Type B pancreatic cell (in vitro differentiated cells): ENCODE measurements around the gene ILK. TPM values are rescaled to one million over a fixed set of nuclear protein-coding genes. Genes with fewer than 3 reads are reported as not detected.
A peak's percentile ranks its signal among the peaks of the same experiment; 100 is the strongest.

Experiments
- DNase-seq: peaks from one replicate; pipeline ENCODE4 v3.0.0; 2021; ENCODE audit warnings: mixed read lengths; ENCODE audit not compliant: unreplicated experiment; ENCODE audit errors: extremely low spot score
- H3K27ac Mint-ChIP-seq: 2 replicates; pipeline ENCODE4 v1.8.0; 2021; ENCODE audit warnings: mild to moderate bottlenecking, mixed read lengths
- H3K27me3 Mint-ChIP-seq: 2 replicates; pipeline ENCODE4 v1.8.0; 2021; ENCODE audit warnings: mixed read lengths
- H3K36me3 Mint-ChIP-seq: 2 replicates; pipeline ENCODE4 v1.8.0; 2021; ENCODE audit warnings: mixed read lengths
- H3K4me1 Mint-ChIP-seq: one replicate; pipeline ENCODE4 v1.8.0; 2021; ENCODE audit warnings: mixed read lengths; ENCODE audit not compliant: unreplicated experiment
- H3K4me3 Mint-ChIP-seq: 2 replicates; pipeline ENCODE4 v1.8.0; 2021; ENCODE audit warnings: mild to moderate bottlenecking, mixed read lengths
- H3K9me3 Mint-ChIP-seq: 2 replicates; pipeline ENCODE4 v1.8.0; 2021; ENCODE audit warnings: mixed read lengths
- total RNA-seq: library from RNA; stranded (reverse); gene quantifications from 2 replicates; pipeline ENCODE4 v1.2.1, GENCODE V29; 2021; ENCODE audit warnings: low replicate concordance
- TF ChIP-seq, protein P1 (sequence below): fragments of 200-600 bp; sonication (generic); conservative IDR thresholded peaks from 2 replicates; pipeline ENCODE4 v1.5.0; 2021; ENCODE audit warnings: antibody characterized with exemption, mild to moderate bottlenecking

Gene ILK
- total RNA-seq, 1 donor from 2014 or later, result 135 TPM

DNA sequence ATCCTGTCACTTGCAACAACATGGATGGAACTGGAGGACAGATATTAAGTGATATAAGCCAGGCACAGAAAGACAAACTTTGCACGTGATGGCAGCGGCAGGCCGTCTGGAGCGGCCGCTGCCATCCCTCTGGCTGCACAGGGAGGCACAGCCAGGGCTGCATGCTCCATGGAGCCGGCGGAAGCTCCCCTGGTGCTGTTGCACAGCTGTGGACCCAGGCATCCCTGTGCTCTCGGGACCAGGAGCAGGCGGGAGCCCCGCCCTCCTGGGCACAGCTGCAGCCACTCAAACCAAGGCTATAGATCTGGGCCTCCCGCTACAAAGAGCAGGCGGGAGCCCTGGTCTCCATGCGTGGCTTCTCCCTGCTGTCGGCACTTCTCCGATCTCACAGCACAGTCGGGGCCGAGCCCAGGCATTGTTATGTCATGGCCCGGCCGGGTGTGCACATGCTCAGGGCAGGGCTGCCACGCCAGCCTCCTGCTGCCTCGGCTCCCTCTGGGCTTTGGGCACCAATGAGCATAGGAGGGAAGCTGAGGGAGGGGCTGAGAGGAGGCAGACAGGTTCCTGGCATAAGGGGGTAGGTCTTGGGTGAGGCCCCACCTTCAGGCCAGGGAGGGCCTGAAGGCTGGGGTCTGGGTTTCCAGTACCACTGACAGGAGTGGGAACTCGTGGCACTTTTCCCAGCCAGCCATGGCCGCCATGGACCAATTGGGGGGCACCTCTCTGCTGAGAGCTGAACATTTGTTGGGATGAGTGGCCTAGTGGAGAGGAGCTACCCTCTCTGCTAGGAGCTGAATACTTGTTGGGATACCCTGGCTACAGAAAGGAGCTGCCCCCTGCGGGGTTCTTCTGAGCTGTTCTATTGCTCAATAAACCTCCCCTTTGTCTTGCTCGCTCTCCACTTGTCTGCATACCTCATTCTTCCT is 16.9 kb upstream of the ILK start:
- no peak for DNase-seq
- H3K27ac Mint-ChIP-seq, result no peak overlapping the region
- TF ChIP-seq, protein P1, sequence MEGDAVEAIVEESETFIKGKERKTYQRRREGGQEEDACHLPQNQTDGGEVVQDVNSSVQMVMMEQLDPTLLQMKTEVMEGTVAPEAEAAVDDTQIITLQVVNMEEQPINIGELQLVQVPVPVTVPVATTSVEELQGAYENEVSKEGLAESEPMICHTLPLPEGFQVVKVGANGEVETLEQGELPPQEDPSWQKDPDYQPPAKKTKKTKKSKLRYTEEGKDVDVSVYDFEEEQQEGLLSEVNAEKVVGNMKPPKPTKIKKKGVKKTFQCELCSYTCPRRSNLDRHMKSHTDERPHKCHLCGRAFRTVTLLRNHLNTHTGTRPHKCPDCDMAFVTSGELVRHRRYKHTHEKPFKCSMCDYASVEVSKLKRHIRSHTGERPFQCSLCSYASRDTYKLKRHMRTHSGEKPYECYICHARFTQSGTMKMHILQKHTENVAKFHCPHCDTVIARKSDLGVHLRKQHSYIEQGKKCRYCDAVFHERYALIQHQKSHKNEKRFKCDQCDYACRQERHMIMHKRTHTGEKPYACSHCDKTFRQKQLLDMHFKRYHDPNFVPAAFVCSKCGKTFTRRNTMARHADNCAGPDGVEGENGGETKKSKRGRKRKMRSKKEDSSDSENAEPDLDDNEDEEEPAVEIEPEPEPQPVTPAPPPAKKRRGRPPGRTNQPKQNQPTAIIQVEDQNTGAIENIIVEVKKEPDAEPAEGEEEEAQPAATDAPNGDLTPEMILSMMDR, result no peak
- peaks cover 19% of the 10 kb centered on the region for H3K36me3 Mint-ChIP-seq
- peaks cover 9% of the 10 kb centered on the region for H3K9me3 Mint-ChIP-seq
- H3K4me1 Mint-ChIP-seq, result no peaks in the 10 kb centered on the region
- no peaks in the 10 kb centered on the region for H3K27me3 Mint-ChIP-seq
- no peak overlapping the region for H3K4me3 Mint-ChIP-seq

DNA sequence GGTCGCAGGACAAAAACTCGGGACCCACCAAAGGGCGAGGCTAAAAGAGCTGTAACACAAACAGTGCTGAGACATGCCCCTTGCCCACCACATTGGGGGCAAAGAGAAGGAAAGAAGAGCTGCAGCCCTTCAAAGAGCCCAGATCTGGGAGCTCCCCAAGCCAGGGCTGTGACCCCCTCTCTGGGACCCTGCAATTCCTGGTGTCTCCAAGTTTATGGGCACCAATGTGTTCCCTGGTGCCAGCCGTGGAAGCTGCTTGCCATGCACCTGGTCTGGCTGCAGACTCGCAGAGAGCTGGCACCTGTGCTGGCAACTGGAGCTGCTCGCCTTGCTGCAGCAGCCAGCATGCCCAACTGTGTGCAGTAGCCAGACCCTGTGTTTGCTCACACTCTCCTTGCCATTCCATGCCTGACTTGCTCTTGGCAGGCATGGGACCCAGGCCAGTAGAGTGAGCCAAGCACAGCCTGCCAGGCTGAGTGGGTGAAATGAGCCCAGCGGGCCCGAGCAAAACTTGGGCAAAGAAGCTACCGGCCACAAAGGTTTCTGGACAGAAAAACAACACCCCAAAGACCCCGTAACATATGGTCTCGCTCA is 16.1 kb upstream of the ILK start:
- Mint-ChIP-seq H3K27ac (no peak overlapping the region), H3K9me3 (peaks cover 9% of the 10 kb centered on the region), H3K27me3 (no peaks in the 10 kb centered on the region), H3K4me3 (no peak overlapping the region), H3K36me3 (peaks cover 13% of the 10 kb centered on the region), H3K4me1 (no peaks in the 10 kb centered on the region)
- TF ChIP-seq, protein P1, result no peak
- DNase-seq, result no peak

DNA sequence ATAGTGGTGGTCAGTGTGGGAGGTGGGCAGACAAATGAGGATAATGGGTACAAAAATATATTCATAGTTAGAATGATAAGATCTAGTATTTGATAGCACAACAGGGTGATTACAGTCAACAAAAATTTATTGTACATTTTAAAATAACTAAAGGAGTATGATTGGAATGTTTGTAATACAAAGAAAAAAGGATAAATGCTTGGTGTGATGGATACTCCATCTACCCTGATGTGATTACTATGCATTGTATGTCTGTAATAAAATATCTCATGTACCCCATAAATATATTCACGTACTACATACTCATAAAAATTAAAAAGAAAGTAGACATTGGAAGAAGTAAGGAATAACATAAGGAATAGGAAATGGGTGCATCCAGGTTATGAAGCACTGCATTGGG is 15.6 kb upstream of the ILK start:
- TF ChIP-seq, protein P1, result no peak
- Mint-ChIP-seq H3K4me3 (no peak overlapping the region), H3K27me3 (no peaks in the 10 kb centered on the region), H3K27ac (no peak overlapping the region), H3K36me3 (peaks cover 11% of the 10 kb centered on the region), H3K9me3 (peaks cover 7% of the 10 kb centered on the region), H3K4me1 (no peaks in the 10 kb centered on the region)
- DNase-seq, result no peak

DNA sequence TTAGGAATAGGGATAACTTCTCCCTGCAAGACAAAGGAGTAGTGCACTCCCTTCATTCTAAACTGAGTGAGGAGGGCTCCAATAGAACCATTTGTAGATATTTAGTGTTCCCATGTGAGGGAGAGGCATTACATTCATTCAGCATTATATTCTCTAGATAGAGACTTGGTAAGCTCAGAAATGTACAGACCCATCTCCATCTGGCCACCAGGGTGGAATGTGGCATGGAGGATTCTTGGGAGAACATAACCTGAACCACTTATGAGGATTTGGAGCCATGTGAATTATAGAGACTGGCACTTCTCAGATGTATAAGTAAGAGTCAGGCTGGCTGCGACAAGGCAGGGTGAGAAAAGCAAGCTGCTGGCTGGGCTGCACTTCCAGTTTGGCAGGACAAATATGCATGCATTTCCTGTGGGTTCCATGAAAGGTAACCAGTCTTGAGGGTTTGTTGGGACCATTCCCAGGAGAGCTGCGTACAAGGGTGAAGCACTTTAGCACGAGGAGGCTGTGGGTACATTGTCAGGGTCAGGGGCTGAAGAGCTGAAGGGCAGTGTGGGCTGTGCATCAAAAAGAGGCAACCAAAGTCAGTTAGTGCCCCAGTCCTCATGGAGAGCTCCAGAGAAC is 9.3 kb upstream of the ILK start:
- H3K27ac Mint-ChIP-seq, result no peak overlapping the region
- DNase-seq, result no peak
- peaks cover 29% of the 10 kb centered on the region for H3K36me3 Mint-ChIP-seq
- H3K27me3 Mint-ChIP-seq, result no peaks in the 10 kb centered on the region
- no peaks in the 10 kb centered on the region for H3K9me3 Mint-ChIP-seq
- no peak overlapping the region for H3K4me3 Mint-ChIP-seq
- H3K4me1 Mint-ChIP-seq, result peaks cover 7% of the 10 kb centered on the region
- TF ChIP-seq, protein P1, result peak; percentile 45

DNA sequence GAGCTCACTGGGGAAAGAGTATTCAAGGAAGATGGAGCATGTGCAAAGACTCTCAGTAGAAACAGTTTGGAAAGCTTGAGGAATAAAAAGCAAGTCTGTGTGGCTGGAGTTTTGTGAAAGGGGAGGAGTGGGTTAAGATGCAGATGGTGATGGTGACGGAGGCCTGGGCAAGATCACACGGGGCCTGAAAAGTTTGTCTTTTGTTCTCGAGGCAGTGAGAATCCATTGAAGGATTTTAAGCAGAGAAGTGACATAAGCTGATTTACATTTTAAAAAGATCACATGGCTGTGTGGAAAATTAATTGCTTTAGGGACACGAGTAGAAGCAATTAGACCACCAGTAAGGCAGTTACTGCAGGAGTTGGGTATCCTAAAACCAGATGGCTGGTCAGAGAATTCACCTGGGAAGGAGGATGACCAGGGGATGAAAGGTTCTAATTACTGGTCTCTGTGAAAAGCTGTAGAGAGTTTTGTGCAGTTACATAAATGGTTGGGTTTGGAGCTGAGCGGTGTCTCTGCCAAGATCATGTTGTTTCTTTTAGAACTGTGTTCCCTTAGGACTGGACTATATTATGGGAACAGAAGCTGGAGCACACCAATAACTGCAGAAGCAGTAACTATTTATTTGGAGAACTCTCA is 7.2 kb upstream of the ILK start:
- Mint-ChIP-seq H3K4me1 (peaks cover 7% of the 10 kb centered on the region), H3K27me3 (no peaks in the 10 kb centered on the region), H3K9me3 (no peaks in the 10 kb centered on the region), H3K36me3 (peaks cover 33% of the 10 kb centered on the region), H3K4me3 (no peak overlapping the region), H3K27ac (peak overlapping the region; percentile 23)
- DNase-seq, result no peak
- TF ChIP-seq, protein P1, result no peak
